Measurements from ENCODE around the gene FKBP3.

DNA sequence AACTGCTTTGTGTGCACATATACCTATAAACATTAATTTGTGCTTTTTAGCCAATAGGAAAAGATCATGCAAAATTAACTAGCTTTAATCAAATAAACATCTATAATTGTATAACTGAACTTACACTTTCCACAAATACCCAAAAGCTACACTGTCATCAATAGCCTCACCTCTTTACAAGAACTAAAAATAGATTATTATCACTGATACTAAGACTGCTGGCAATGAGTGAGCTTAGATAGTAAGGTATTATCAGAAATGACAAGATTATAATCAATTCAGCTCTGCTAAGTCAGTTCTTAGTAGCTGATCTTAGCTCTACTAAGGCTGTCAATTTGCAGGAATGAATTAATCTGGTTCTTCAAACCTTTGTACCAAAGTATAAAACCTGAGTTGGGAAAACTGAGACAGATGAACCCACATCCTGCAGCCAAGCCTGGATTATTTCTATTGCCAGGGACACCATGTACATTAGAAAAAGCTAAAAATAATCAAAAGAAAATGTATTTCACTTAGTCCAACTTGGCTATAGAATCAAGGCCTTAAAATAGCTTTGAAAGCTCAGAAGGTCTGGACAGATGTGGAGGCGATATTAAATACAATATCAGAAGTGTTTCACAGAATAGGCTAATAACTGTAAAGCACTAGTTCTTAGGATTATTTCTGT is 5.2 kb downstream of the FKBP3 start:
- no peak for TF ChIP-seq POLR2A (IDR thresholded peaks at IDR 0.05)
- TF ChIP-seq, protein P1, sequence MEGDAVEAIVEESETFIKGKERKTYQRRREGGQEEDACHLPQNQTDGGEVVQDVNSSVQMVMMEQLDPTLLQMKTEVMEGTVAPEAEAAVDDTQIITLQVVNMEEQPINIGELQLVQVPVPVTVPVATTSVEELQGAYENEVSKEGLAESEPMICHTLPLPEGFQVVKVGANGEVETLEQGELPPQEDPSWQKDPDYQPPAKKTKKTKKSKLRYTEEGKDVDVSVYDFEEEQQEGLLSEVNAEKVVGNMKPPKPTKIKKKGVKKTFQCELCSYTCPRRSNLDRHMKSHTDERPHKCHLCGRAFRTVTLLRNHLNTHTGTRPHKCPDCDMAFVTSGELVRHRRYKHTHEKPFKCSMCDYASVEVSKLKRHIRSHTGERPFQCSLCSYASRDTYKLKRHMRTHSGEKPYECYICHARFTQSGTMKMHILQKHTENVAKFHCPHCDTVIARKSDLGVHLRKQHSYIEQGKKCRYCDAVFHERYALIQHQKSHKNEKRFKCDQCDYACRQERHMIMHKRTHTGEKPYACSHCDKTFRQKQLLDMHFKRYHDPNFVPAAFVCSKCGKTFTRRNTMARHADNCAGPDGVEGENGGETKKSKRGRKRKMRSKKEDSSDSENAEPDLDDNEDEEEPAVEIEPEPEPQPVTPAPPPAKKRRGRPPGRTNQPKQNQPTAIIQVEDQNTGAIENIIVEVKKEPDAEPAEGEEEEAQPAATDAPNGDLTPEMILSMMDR (IDR thresholded peaks at IDR 0.05), result no peak
